Skin epidermis (tissue), 12 donors: ENCODE results near the gene ZBTB21.
"Not testable (repeated sequence)": the region's sequence is repeated elsewhere in the genome, so short reads cannot be mapped to it uniquely, and the experiment has no call there.

Source experiments
- H3K27ac ChIP-seq, 21 experiments: fragments of 200-600 bp; sonication (generic) in 11 of 21; one replicate each; pipeline ENCODE4 v1.5.0; 2020; ENCODE audit warnings: mild to moderate bottlenecking in 3 of 21, inconsistent platforms in 2 of 21, moderate library complexity in 2 of 21
- H3K4me3 ChIP-seq, 7 experiments: fragments of 200-600 bp; sonication (generic) in 2 of 7; one replicate each; pipeline ENCODE4 v1.5.0; 2020; ENCODE audit warnings: inconsistent platforms in 2 of 7, mild to moderate bottlenecking in 2 of 7, moderate library complexity in 1 of 7

The ZBTB21 gene

DNA sequence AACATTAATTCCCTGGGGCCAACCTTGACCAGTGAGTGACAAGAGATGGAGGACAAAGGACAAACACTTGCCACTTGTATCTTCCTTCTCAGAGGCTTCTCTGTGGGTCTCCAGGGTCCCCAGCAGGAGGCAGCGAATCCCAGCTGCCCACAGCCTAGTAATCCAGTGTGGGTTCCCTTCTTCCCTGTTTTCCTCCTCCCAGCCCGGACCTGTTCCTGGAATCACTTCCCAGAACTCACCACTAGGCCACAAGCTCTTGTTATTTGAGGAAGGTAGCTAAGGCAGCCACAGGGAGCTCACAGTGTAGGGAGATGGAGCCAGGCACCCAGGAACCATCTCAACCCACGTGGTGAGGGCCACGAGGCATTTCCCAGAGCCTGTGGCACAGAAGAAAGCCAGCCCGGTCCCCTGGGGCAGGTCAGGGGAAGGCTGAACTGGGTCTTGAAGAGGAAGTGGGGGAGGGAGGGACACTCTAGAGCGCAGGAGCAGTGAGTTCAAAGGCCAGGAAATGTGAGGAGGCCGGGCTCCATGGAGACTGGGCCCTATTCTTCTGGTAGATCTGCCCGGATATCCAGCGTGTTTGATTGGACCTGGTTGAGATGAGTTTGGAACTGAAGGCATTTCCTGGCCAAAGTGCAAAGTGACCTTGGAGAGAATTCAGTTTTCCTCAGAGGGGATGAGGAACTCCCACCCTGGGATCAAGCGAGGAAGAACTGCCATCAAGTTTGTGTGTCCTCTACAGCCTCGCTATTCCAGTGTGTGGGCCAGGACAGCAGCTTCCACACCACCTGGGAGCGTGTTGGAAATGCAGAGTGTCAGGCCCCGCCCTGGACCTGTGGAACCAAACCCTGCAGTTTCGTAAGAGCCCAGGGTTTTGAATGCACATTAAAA lies 36.1 kb downstream of the ZBTB21 start:
- Histone ChIP-seq H3K27ac (peak overlapping the region in 10 of 21 experiments; percentile 9 to 68 (median 38)), H3K4me3 (no peak overlapping the region)

GRCh38 chr21:41973427-41973831 lies 36.7 kb downstream of the ZBTB21 start:
- Histone ChIP-seq H3K27ac (peak overlapping the region in 7 of 21 experiments; percentile 21 to 68 (median 56)), H3K4me3 (no peak overlapping the region)

- peak overlapping the region in 6 of 21 experiments; percentile 29 to 56 (median 45) for H3K27ac ChIP-seq
Measured at GRCh38 chr21:41972511-41973205, 37.5 kb downstream of the ZBTB21 start.

DNA sequence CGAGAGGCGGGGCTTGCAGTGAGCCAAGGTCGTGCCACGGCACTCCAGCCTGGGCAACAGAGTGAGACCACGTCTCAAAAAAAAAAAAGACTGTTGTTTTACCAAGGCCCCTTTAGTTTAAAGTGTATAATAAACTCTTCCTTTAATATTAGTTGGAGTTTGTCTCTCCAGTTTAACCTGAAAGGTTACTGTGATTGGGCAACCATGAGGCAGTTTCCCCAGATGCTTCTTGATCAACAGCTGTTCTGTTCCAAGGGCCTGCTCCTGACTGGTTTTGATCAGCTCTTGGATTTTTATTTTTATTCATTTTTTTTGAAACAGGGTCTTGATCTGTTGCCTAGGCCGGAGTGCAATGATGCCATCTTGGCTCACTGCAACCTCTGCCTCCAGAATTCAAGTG lies 38.3 kb downstream of the ZBTB21 start:
- Histone ChIP-seq H3K27ac (peak overlapping the region in 6 of 21 experiments; percentile 29 to 56 (median 45)), H3K4me3 (no peak overlapping the region)

More at GRCh38 chr21:41972511-41973205, 37.5 kb downstream of the ZBTB21 start:
- no peak overlapping the region for H3K4me3 ChIP-seq

DNA sequence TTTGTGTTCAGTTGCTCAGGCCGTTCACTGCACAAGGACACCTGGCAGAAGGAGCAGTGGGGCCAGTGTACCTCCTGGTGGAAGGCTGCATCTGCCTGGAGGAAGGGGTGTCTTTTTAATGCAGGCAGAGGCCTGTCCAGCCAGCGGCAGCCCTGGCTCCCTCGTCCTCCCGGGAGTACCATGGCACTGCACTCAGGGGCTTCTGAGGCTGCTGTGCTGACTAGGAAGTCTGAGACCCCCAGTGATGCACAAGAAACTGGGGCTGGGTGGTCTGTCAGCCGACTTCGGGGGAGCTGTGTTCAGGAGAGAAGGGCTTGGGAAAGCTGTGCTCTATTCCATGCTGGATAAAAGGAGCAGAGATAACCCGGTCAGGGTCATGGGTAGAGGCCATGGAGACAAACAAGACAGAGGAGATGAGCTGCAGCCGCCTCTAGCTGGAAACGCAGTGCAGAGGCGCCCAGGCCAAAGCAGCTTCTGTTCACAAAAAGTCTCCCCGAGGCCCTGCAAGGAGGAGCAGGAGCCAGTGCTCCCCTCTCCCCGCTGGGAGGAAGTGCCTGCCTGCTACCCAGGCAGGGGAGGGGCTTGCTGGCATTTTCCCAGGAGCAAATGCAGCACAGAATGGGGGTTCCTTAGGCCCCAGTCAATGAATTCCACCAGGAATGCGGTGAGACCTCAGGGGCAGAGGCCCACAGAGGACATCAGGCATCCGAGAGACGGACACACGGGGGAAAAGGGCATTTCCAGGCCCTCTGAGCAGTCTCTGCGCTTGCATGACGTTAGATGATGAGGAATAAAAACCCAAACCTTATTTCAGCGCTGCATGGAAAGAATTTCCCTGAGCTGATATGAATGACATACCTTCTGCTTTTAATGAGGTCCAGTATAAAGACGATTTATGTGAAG lies 39.2 kb downstream of the ZBTB21 start:
- no peak overlapping the region for H3K27ac ChIP-seq
- no peak overlapping the region for H3K4me3 ChIP-seq

DNA sequence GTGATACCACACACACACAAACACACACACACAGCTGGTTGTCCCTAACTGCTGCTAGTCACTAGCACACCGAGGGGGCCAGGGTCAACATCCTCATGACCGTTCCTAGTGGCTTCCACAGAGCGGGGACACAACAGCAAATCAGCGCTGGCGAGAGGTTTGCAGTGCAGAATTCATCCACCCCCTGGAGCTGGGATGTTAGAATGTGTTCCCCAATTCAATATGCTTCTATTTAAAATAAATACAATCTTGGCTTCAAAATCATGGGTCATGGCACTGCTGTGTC lies 40.1 kb downstream of the ZBTB21 start:
- no peak overlapping the region for H3K27ac ChIP-seq
- H3K4me3 ChIP-seq: no peak overlapping the region

- H3K27ac ChIP-seq: no peak overlapping the region
- H3K4me3 ChIP-seq: no peak overlapping the region
Measured at GRCh38 chr21:41967708-41968107, 42.5 kb downstream of the ZBTB21 start.

DNA sequence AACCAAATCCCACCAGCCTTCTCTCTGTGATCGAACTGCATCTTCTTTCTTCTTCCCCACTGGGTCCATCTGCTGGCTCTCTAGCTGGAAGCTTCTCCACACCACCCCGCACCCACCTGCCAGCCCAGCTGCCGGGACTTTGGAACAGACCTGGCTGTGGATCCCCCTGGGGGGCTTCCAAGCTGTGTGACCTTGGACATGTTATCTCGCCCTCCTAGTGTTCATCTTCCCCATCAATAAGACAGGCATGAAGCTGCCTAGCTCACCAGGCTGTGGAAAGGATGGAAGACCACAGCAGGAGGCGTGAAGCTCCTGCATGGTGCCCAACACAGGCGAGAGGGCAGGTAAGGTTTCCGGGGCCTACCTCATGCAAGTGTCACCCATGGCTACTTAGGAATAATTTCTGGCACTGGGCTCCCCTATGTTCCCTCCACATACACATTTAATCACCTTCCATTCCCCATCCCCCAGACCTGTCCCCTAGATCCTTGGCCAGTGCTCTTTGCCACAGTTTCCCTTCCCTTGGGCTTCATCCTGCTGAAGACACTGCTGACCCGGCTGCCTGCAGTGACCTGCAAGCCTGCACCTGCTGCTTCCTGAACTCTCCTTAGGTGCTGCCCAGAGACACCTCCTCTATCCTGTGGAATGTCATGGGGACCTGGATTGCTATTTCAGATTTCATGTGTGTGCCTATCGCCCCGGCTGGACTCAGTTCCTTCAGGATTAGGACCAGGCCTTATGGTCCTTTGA lies 43.1 kb downstream of the ZBTB21 start:
- no peak overlapping the region for H3K4me3 ChIP-seq

DNA sequence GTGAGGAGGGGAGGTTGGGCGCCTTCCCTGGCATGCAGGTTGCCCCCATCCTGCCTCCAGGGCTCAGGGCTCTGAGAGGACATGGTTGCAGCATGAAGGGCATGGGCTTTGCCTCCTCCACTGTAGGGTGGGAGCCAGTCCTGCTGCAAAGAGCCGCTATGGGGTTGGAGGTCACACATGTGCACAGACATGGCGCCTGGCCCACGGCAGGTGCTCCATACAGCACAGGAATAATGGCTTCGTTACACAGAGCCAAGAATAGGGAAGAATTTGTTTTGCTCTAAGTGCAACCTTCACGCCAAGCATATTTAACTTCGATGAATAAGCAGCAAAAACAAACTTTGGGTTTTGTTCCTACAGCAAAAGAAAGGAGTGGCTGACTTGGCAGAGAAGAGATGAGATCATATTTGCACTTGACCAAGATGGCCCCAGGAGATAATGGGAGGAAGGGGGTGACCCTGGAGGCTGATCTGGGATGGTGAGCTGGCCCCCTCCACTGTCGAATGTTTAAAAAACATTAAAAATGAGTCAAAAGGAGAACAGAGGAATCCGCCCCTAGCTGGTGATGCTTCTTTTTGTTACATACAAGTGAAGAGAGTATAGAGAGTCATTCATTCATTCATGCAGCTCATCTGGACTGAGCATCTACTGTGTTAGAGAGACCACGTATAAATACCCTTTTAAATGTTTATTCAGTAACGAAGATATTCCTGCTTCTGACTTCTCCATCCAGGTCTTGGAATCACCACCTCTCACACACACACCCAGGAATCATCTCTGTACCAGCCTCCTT lies 43.9 kb downstream of the ZBTB21 start:
- H3K4me3 ChIP-seq: no peak overlapping the region
- no peak overlapping the region for H3K27ac ChIP-seq

More for the DNA sequence above, 43.1 kb downstream of the ZBTB21 start:
- no peak overlapping the region for H3K27ac ChIP-seq

- no peak overlapping the region for H3K27ac ChIP-seq
- no peak overlapping the region for H3K4me3 ChIP-seq
Measured at GRCh38 chr21:41965461-41966013, 44.6 kb downstream of the ZBTB21 start.

DNA sequence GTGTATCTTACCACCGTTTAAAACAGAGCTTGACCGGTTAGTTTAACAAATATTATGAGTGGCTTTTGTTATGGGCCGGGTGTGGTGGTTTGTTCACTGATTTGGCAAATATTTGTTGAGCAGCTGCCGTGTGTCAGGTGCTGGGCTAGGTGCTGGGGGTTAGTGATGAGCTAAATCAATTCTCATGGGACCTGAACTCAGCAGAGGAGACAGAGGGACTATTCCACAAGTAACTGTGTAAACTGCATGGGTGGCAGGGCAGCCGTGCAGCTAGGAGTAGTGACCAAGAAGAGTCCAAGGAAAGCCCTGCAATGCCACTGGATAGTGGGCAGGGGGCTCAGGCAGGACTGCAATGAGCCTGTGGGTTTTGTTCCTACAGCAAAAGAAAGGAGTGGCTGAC lies 45.1 kb downstream of the ZBTB21 start:
- no peak overlapping the region for H3K27ac ChIP-seq
- no peak overlapping the region for H3K4me3 ChIP-seq

DNA sequence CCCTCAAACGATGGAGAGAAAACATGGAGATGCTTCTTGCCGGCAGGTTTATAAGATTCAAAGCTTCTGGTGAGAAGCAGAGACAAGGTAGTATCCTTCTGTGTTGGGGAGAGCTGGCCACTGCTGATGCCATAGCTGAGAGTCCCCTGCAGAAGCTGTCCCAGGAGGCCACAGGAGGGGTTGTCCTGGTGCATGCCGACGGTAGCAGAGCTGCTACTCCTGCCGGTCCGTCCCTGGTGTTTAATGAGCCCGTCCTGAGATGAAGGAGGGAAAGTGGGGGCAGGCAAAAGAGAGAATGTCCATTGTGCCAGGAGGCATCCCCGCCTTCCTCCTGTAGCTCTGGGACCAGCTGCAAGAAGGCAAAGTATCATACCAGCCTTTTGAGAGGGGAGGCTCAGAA lies 46.0 kb downstream of the ZBTB21 start:
- Histone ChIP-seq H3K27ac (no peak overlapping the region), H3K4me3 (no peak overlapping the region)

GRCh38 chr21:41962425-41962966 lies 47.7 kb downstream of the ZBTB21 start:
- H3K4me3 ChIP-seq: no peak overlapping the region
- no peak overlapping the region for H3K27ac ChIP-seq

GRCh38 chr21:41961753-41962152 lies 48.4 kb downstream of the ZBTB21 start:
- Histone ChIP-seq H3K27ac (no peak overlapping the region), H3K4me3 (no peak overlapping the region)

- no peak overlapping the region for H3K27ac ChIP-seq
- H3K4me3 ChIP-seq: no peak overlapping the region
Measured at GRCh38 chr21:41961282-41961701, 48.9 kb downstream of the ZBTB21 start.

DNA sequence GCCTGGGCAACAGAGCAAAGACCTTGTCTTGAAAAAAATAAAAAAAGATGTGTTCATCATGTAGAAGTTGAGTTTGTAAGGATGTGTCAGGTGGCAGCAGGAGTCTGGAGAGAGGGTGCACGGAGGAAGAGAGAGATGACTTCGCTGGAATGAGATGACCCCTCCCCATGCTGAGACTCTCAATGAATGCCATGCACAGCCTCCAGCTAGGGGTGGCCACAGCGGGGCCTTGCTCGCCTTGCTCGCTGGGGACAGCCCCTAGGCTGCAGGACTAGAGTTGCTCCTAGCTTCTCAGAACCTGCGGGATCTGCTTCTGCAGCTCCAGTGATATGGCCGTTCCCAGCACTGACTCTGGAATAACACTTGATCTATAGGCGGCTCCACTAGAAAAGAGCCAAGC lies 49.8 kb downstream of the ZBTB21 start:
- Histone ChIP-seq H3K27ac (no peak overlapping the region), H3K4me3 (no peak overlapping the region)

DNA sequence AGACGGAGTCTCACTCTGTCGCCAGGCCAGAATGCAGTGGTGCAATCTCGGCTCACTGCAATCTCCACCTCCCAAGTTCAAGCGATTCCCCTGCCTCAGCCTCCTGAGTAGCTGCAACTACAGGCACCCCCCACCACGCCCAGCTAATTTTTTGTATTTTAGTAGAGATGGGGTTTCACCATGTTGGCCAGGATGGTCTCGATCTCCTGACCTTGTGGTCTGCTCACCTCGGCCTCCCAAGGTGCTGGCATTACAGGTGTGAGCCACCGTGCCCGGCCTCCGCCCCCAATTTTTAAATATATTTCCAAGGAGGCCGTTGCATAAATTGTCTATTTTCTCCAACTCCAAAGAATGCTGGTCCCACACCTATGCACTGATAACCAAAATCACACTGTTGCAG lies 50.5 kb downstream of the ZBTB21 start:
- H3K4me3 ChIP-seq: not testable (repeated sequence)
- H3K27ac ChIP-seq: peak overlapping the region in 1 of 21 experiments; percentile 47
